ENCODE data around the gene SPRED3. TPM values are rescaled to one million over a fixed set of nuclear protein-coding genes. Genes with fewer than 3 reads are reported as not detected.

Gene SPRED3
- total RNA-seq, 1 donor from 2014 or later, result 8.7 TPM

- no peak overlapping the region for H3K4me3 Mint-ChIP-seq (ENCODE audit: unreplicated experiment)
- peaks cover 8% of the 10 kb centered on the region for H3K9me3 Mint-ChIP-seq (ENCODE audit: unreplicated experiment)
- H3K27me3 Mint-ChIP-seq (ENCODE audit: unreplicated experiment), result peaks cover 10% of the 10 kb centered on the region
- no peak overlapping the region for H3K27ac Mint-ChIP-seq (ENCODE audit: unreplicated experiment)
- DNase-seq, result no peak
- H3K4me1 Mint-ChIP-seq (ENCODE audit: low read depth, unreplicated experiment), result peaks cover 5% of the 10 kb centered on the region
- peaks cover 9% of the 10 kb centered on the region for H3K36me3 Mint-ChIP-seq (ENCODE audit: unreplicated experiment)
- no peak for TF ChIP-seq CTCF (IDR thresholded peaks at IDR 0.05; ENCODE audit: partially characterized antibody, unreplicated experiment)
These were observed 55.5 kb downstream of the SPRED3 start for GRCh38 chr19:38444026-38444425.

GRCh38 chr19:38445362-38445761 is 56.9 kb downstream of the SPRED3 start:
- no peak for TF ChIP-seq CTCF (IDR thresholded peaks at IDR 0.05; ENCODE audit: partially characterized antibody, unreplicated experiment)
- H3K4me1 Mint-ChIP-seq (ENCODE audit: low read depth, unreplicated experiment), result peaks cover 5% of the 10 kb centered on the region
- no peak overlapping the region for H3K27ac Mint-ChIP-seq (ENCODE audit: unreplicated experiment)
- peaks cover 23% of the 10 kb centered on the region for H3K36me3 Mint-ChIP-seq (ENCODE audit: unreplicated experiment)
- no peak for DNase-seq
- no peak overlapping the region for H3K4me3 Mint-ChIP-seq (ENCODE audit: unreplicated experiment)
- peaks cover 10% of the 10 kb centered on the region for H3K27me3 Mint-ChIP-seq (ENCODE audit: unreplicated experiment)
- peaks cover 8% of the 10 kb centered on the region for H3K9me3 Mint-ChIP-seq (ENCODE audit: unreplicated experiment)

- Mint-ChIP-seq H3K36me3 (ENCODE audit: unreplicated experiment) (peaks cover 23% of the 10 kb centered on the region), H3K27ac (ENCODE audit: unreplicated experiment) (no peak overlapping the region), H3K4me1 (ENCODE audit: low read depth, unreplicated experiment) (no peaks in the 10 kb centered on the region), H3K4me3 (ENCODE audit: unreplicated experiment) (no peak overlapping the region), H3K27me3 (ENCODE audit: unreplicated experiment) (peaks cover 8% of the 10 kb centered on the region), H3K9me3 (ENCODE audit: unreplicated experiment) (peaks cover 9% of the 10 kb centered on the region)
- no peak for TF ChIP-seq CTCF (IDR thresholded peaks at IDR 0.05; ENCODE audit: partially characterized antibody, unreplicated experiment)
- DNase-seq, result no peak
These were observed 59.7 kb downstream of the SPRED3 start for GRCh38 chr19:38448225-38448624.

Other genes starting within 250 kb of the SPRED3 start
- 33.8 TPM for gene DPF1, start 164.5 kb upstream of the SPRED3 start, total RNA-seq (ENCODE audit: unreplicated experiment)
- 327 TPM for gene PPP1R14A, start 132.3 kb upstream of the SPRED3 start, total RNA-seq (ENCODE audit: unreplicated experiment)
- gene SPINT2, start 124.1 kb upstream of the SPRED3 start, total RNA-seq (ENCODE audit: unreplicated experiment), result 78.9 TPM
- 1.1 TPM for gene C19orf33, start 84.4 kb upstream of the SPRED3 start, total RNA-seq (ENCODE audit: unreplicated experiment)
- gene YIF1B, start 72.8 kb upstream of the SPRED3 start, total RNA-seq (ENCODE audit: unreplicated experiment), result 101 TPM
- gene KCNK6, start 68.9 kb upstream of the SPRED3 start, total RNA-seq (ENCODE audit: unreplicated experiment), result 2.7 TPM
- gene CATSPERG, start 52.9 kb upstream of the SPRED3 start, total RNA-seq (ENCODE audit: unreplicated experiment), result 39.0 TPM
- 156 TPM for gene PSMD8, start 14.1 kb upstream of the SPRED3 start, total RNA-seq (ENCODE audit: unreplicated experiment)
- 2.0 TPM for gene GGN, start 663 bp upstream of the SPRED3 start, total RNA-seq (ENCODE audit: unreplicated experiment)
- 5.8 TPM for gene FAM98C, start 14.4 kb downstream of the SPRED3 start, total RNA-seq (ENCODE audit: unreplicated experiment)
- gene RASGRP4, start 37.5 kb downstream of the SPRED3 start, total RNA-seq (ENCODE audit: unreplicated experiment), result not detected
- 117 TPM for gene RYR1, start 45.0 kb downstream of the SPRED3 start, total RNA-seq (ENCODE audit: unreplicated experiment)
- gene MAP4K1, start 229.3 kb downstream of the SPRED3 start, total RNA-seq (ENCODE audit: unreplicated experiment), result 6.3 TPM
- 247 TPM for gene EIF3K, start 230.5 kb downstream of the SPRED3 start, total RNA-seq (ENCODE audit: unreplicated experiment)

Data from glutamatergic neuron (in vitro differentiated cells).